Sciatic nerve (tissue), 2 donors: ENCODE results near the gene CCNQ. TPM values are rescaled to one million over a fixed set of nuclear protein-coding genes. Genes with fewer than 3 reads are reported as not detected.

ENCODE experiments used
- ATAC-seq: fragments of 200-7000 bp; cut with Tn5 transposase; one replicate; pipeline ENCODE4 v1.9.1; 2020; ENCODE audit warnings: mild to moderate bottlenecking, moderate library complexity
- DNase-seq: peaks from one replicate; pipeline ENCODE4 v3.0.0-alpha.2; 2020; ENCODE audit warnings: low spot score
- intact Hi-C: fragments of 100-400 bp; cut with DNase I; formaldehyde crosslinking; loops from one replicate; pipeline ENCODE4 v1.14.2; 2022
- total RNA-seq: library from RNA; stranded (reverse); fragmentation: NEBNext Ultra II Directional; extraction: Animal tissue kit (Norgen Biotek cat#: 25700); gene quantifications from one replicate; pipeline ENCODE4 v1.2.1, GENCODE V29; 2021
- donor health status: DM: no; HTN: no; CAD: no.
- donor health status: DM: no; HTN: no; CAD: no.

Gene CCNQ
- 11.9 TPM for total RNA-seq

DNA sequence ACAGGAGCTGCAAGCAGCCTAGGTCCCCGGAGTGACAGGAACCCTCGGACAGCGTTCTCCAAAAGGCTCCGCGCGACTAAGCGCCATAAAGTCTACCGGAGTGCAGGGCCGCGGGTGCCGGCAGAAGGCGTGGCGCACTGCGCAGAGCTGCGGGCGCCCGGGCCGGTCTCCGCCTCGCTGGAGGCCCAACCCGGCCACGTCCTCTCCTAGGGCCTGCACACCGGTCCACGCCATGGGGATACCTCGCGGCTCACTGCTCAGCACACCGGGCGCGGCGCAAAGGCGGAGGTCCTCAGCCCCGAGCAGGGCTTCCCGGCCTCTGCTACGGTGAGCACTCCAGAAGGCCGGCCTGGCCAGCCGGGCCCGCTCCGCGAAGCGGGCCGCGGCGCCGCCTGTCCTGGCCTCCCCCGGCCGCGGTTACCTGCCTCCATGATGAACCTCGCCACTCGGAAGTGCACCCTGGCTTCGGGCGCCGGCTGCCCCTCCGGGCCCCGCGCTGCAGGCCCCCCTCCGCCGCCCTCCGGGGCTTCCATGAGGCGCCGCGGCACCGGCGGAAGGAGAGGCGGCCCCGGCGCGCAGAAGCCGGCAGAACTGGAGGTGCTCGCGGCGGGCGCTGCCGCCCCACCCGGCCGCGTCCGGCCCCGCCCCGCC lies at the start of gene CCNQ:
Gene CCNQ, minus strand, starts transcription at position 599 of the 651 bp plus-strand sequence. Its CDS starts 66 bp downstream, at position 533.
- DNase-seq (no peak), ATAC-seq (peak; percentile 39)
- intact Hi-C loops = no loop called here

DNA sequence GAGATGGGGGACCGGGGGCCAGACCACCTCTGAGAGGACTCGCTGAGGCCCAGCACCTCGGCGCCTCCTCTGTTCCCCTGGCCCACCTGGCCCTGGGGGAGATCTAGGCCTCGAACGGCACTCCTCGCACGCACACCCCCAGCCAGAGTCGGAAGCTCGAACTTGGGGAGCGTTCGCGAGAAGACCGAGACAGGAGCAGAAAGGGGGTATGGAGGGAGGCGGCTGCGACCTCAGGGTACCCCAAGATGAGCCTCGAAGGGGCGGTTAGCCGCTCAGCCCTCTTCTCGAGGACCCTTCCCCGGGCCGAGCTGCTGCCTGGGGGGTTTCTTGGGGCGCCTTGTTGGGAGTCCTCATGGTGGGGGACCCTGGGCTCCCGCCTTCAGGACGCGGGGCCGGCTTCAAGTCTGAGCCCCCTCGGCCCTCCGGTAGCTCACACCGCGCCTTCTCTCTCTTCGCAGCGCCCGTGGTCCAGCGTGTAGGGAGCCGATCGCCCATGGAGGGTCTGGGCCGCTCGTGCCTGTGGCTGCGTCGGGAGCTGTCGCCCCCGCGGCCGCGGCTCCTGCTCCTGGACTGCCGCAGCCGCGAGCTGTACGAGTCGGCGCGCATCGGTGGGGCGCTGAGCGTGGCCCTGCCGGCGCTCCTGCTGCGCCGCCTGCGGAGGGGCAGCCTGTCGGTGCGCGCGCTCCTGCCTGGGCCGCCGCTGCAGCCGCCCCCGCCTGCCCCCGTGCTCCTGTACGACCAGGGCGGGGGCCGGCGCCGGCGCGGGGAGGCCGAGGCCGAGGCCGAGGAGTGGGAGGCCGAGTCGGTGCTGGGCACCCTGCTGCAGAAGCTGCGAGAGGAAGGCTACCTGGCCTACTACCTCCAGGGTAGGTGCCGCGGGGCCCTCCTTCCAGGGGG lies 48.8 kb upstream of the CCNQ start:
- ATAC-seq = no peak
- peak; percentile 41 for DNase-seq
- intact Hi-C loops = no loop called here

DNA sequence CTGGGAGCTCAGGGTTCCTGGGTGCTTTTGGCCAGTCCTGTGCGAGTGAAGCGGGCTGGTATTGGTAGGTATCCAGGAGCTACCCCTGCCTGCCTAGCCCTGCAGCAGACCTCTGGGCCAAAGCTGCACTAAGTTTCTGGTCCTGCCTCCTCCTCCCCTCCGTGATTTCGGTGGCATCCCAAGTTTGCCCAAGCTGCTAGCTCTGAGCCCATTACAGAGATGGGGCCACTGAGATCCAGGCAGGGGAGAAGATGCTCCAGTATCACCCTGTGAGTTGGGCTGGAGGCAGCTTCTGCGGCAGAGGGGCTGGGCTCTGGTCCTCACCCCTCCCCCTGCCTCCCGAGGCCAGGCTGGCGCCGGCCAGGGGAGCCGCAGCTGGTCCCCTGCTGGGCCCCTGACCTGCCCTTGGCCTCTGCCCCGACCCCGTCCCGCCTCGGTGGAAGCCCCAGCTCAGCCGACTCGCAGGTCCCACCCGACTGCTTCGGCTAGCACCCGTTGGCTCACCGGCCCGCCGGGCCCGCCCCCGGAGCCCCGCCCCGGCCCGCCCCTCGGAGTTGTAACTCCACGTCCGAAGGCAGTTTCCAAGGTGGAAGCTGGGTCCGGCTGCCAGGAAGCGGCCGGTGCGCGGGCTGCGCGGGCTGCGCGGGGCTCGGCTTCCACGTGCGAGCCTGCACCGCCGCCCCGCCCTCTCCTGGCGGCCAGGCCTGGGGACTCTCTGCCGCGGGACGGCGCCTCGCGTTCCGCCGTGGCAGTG lies 47.9 kb upstream of the CCNQ start, which contains the start of gene DUSP9:
Gene DUSP9, plus strand, starts transcription at position 584 of the 754 bp plus-strand sequence. CDS start 751 bp downstream, outside the sequence.
- peak; percentile 54 for DNase-seq

DNA sequence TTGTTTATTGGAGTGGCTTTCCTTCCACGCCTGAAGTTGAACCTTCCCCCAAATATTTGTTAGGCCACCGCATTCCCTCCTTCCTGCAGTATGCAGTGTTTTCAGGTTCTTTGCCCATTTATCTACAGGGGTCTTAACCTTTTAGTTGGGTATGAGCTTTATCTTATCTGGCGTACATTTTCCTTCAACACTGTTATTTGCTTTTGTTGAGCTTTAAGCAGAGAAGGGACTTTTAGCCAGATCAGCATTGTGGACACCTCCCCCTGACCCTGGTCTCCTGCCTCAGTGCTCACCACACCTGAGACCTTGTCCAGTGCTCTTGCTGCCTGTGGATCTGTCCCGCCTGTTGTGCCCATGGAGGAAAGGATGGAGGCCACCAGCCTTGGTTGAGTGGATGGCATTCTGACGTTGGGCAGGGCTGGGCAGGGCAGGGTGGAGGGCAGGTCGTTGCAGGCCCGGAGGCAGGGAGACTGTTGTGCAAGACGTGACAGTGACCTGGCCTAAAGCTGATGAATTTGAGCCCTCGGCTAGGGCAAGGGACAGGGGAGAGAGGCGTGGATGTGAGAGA lies 47.1 kb upstream of the CCNQ start:
- intact Hi-C loops = no loop called here
- DNase-seq = peak; percentile 40
- no peak for ATAC-seq

More for the DNA sequence above, 47.9 kb upstream of the CCNQ start, which contains the start of gene DUSP9:
- no peak for ATAC-seq
- intact Hi-C loops = no loop called here

DNA sequence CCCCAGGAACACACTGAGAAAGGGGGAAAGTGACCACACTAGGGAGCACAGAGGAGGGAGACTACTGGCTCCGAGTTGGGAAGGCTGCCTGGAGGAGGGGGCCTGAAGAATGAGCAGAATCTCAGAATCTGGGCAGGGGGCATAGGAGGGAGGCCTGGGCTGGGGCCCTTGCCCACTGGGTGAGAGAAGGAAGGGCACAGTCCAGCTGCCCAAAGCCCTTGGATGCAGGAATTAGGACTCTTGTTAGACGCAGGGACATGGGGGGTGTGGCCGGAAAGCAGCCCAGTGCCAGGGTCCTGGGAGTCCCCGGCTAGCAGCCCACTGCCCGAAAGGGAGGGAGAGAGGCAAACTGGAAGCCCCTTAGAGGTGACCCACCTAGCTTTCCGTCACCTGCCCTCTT lies 46.2 kb upstream of the CCNQ start:
- ATAC-seq (no peak), DNase-seq (peak; percentile 42)
- intact Hi-C loops = no loop called here

DNA sequence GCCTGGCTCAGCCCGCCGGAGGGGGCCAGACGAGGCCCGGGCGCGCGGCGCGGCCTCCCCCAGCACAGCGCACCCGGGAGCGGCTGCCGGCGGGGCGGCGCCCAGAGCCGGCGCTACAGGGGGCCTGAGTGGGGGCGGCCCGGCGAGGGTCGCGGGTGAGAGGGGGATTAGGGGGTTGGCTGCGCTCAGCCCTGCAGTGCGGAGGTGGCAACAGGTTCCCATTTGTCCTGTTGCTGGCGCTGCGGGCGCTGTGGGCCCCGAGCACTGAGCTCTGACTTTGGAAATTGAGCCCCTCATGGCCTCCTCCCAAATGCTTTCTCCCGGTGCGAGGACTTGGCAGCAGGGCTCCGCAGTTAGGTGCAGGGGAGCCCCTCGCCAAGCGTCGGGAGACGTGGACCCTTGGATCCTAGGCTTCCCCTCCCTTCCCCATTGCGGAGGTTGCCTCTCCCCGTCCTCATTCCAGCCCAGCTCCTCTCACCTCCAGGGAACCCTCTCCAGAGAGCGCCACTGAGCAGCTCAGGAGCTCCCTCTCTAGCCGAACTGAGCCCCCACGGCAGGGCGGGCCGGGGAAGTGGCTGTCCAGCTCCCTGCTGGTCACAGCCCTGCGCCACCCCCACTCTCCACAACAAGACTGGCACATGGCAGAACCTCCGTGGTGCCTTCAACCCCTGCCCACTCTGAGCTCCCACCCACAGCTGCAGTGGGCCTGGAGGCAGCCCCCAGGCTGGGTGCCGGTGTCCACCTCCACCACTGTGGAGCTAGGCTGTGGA lies 45.6 kb upstream of the CCNQ start:
- intact Hi-C loops = no loop called here
- peak; percentile 27 for DNase-seq

DNA sequence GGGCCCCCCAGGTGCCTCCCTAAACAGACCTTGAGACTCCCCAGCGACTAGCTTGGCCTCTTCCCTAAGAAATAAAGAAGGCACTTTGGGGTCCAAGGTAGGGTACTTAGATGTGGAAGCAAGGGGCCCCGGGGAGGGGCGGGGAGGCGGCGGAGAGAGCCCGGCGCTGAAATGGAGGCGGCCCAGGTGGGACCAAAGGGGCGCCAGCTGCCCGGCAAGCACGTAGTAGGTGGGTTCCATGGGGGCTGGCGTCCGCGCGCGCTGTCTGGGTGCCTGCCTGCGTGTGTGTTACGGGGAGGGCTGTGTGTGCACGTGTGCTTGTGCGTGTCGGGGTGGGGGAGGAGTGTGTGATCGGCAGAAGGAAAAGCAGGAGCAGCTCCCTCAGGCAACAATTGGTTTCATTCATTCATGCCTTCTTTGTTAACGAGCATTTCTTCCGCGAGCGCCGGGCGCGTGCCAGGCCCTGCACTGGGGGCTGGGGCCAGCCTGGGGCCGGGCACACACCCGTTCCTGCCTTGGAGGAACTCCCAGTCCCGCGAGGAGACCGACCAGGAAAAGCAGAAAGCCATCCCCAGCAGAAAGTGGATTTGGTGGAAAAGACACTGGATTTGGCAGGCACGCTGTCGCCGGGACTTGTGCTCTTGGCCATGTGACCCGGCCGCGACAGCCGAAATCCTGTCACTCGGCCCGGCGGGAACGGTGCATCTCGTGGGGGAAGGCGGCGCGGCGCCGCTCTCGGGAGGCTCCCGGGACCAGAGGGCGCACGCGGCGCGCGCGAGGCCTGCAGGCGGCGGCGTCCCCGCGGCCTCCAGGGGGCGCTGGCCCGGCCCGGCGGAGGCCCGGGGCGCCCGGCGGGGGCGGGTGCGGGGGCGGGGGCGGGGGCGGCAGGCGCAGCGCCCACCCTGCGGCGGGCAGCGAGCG lies 44.8 kb upstream of the CCNQ start:
- no peak for ATAC-seq
- peak; percentile 51 for DNase-seq
- intact Hi-C loops = no loop called here

More for the DNA sequence above, 45.6 kb upstream of the CCNQ start:
- ATAC-seq = no peak

DNA sequence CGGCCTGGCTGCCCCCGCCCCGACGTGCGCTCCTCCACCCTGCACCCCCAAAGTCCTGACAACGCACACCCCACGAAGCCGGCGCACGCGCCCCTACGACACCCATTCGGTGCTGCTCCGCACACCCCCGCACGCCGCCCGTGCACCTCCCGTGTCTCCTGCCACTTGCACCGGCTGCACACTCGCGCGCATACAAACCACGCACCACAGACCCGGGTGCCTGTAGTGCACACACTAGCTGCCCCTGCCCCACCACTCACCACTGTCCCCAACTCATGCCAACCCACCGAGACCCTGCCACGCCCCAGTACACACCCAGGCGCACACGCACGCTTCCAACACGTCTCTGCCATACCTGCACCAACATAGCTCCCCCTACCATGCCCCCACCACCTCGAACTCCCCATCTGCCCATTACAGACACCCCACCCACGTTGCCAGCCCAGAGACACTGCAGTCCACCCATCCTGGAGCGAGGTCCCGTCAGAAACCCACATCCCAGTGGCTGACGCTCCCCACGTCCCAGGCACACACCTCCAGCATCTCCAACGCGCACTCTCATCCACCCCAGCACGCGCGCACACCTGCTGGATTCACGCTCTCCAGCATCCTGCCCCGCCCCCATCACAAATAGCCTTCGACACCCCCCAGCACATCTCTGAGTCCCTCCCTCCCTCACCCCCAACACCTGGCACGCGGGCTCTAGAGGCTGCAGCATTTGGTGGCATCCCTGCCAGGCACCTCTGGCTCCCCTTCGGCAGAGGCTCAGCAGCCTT lies 43.9 kb upstream of the CCNQ start:
- ATAC-seq = no peak
- DNase-seq = peak; percentile 37
- intact Hi-C loops = no loop called here

DNA sequence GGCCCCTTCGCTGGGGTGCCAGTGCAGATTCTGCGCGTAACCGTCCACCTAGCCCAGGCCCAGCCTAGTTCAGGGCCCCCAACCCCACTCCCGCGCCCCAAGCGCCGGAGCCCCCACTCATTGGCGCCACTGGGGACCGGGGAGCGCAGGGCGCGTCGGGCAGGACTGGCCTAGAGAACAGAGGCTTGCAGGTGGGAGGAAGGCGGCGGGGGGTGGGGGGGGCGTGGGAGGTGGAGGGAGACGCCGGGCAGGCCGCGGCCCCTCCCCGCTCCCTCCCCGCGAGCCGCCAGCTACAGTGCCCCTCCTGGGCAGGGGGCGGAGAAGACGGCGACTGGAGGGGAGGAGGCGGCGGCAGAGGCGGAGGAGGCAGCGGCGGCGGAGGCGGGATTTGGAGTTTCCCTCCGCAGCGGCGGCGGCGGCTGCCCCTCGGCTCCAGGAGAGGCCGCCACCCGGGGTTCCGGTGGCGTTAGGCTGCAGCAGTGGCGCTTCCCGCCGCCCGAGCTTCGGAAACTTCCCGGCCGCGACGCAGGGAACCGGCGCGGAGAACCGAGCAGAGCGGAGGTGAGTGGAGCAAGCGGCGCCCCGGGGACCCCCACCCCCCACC lies 43.2 kb upstream of the CCNQ start:
- DNase-seq (peak; percentile 50), ATAC-seq (no peak)
- intact Hi-C loops = no loop called here

DNA sequence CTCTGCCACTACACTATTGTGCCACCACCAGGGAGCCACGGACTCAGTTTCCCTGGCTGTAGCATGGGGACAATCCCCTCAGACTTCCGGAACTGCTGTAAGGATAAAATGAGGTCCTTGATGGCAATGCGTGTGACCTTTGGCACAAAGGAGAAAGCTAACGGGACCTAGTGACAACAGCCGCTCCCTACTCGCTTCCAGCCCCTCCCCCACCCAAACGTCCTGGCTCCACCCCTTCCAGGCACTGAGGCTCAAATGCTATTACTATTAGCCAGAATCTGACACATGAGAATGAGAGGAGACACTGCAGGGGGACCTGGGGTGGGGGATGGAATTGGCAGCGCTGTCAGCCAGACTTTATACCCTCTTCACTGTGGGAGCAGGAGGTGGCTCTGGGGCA lies 42.7 kb upstream of the CCNQ start:
- DNase-seq (peak; percentile 34), ATAC-seq (no peak)
- intact Hi-C loops = no loop called here

DNA sequence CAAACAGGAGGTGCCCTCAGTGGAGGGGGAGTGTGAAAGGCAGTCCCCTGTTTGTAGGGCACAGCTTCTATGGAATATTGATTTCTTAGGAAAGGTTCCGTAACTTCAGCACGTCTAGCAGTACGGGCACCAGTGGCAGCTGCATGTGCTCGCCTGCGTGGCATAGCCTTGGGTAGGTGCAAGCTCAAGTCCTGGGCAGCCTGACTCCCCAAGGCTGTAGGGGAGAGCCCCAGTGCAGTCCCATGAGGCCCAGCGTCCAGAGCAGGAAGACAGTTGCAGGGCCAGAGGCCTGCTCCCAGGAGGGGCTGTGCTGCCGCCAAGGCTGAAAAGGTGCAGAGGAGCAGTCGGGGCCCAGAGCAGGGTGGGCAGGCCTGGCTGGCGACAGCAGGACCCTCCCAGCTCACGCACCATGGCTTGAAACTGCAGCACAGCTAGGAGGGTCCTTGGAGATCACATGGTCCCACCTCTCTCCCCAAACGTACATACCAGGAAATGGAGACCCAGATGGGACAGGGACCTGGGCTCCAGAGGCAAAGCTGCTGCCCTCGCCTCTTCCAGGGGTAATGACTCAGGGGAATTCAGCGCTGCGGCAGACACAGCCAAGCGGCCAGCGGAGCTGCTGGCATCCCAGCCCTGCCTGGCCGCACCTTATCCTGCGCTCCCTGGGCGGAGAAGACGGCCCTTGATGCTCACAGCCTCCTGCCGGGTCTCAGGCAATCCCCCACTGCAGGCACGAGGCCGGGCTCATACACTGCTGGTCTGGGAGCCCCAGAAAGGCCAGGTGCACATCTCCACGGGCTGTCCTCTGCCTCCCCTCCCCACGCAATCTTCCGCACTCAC lies 42.0 kb upstream of the CCNQ start:
- DNase-seq = peak; percentile 47
- no peak for ATAC-seq
- intact Hi-C loops = no loop called here

DNA sequence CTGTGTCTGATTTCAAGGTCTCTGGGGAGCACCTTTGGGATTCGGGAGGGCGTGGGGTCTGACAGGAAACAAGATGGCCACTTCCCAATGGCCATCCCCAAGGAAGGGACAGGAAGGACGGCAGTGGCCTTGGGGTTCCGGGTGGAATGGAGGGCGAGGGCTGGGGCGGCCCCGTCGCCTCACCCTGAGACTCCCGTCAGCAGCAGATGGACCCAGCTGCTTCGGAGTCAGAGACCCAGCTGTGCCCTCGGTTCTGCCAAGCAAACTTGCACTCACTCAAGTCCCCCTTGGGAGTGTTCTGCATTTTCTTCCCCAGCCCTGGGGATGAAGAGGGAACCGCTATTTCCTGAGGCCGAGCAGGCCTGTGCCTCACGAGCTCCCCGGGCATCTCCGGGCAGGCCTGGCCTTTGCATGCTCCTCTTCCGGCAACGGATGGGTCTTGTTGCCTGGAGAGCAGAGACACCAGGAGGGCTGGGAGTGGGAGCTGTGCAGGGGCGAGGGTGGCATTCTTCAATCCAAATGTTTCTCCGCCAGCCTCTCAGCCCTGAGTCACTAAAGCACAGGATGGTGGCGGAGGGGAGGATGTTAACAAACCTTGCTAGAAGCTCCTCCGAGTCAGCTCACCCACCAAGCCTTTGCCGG lies 41.2 kb upstream of the CCNQ start:
- DNase-seq (peak; percentile 49), ATAC-seq (no peak)
- intact Hi-C loops = no loop called here

DNA sequence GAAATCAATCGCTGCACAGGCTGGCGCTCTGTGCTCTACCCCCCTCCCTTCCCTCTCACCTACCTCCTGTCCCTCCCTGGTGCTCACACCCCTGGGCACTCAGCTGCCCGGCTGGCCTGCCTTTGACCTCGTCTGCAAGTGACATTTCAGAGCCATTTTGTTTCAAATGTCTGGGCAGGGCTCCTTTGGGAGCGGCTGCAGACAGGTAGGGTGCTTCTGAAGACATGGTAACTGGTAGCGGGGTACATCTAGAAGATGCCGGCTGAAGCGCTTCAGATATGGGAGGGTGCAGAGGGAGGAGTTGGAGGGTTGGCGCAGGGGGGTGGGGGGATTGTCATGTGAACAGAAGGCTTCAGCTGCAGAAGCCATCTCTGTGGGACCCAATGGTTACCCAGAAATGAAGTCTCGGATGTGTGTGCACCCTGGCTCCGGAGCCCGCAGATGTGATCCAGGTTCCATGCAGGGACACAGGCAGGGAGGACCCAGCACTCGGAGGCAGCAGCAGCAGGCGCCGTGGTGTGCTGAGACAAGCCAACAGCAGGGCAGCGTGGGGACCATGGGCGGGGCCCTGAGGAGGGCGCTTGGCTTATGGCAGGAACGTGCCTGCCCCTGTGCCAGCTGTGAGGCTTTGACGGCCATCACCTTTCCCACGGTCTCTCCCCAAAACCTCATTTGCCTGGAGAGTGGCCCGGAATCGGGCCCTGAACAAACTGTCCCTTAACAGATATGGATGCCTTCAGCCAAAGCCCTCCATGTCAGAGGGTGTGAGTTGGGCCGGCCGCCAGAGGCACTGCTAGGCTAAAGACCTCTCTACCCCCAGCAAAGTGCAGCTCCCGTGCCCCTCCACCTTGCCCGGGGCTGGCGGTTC lies 40.5 kb upstream of the CCNQ start:
- ATAC-seq = no peak
- DNase-seq = peak; percentile 42
- intact Hi-C loops = no loop called here
